Liver (tissue), 9 donors: ENCODE data around the gene DEFB118. TPM values are rescaled to one million over a fixed set of nuclear protein-coding genes. Genes with fewer than 3 reads are reported as not detected.

Source experiments
- DNase-seq: peaks from one replicate; pipeline ENCODE4 v3.0.0-alpha.2; 2017; ENCODE audit warnings: low spot score
- H3K27ac ChIP-seq, 2 donors: one replicate each; pipeline ENCODE4 v1.7.0; 2013; ENCODE audit warnings: inconsistent platforms in 2 of 2, low read length in 2 of 2, control low read depth in 1 of 2, low read depth in 1 of 2, mild to moderate bottlenecking in 1 of 2
- H3K27me3 ChIP-seq, 4 donors: one replicate each; pipeline versions ENCODE4 v1.6.1 to v1.7.0; 2013; ENCODE audit warnings: low read length in 3 of 4, inconsistent platforms in 1 of 4, mild to moderate bottlenecking in 1 of 4, moderate library complexity in 1 of 4; ENCODE audit not compliant: control insufficient read depth in 4 of 4, insufficient read depth in 4 of 4
- H3K36me3 ChIP-seq, 4 donors: one replicate each; pipeline versions ENCODE4 v1.6.1 to v1.7.0; 2013; ENCODE audit warnings: low read length in 3 of 4, mild to moderate bottlenecking in 3 of 4, low read depth in 1 of 4, moderate library complexity in 1 of 4; ENCODE audit not compliant: control insufficient read depth in 4 of 4, insufficient read depth in 3 of 4
- H3K4me1 ChIP-seq, 4 donors: one replicate each; pipeline versions ENCODE4 v1.6.1 to v1.7.0; 2013; ENCODE audit warnings: low read length in 3 of 4, mild to moderate bottlenecking in 3 of 4, moderate library complexity in 1 of 4; ENCODE audit not compliant: control insufficient read depth in 4 of 4, insufficient read depth in 4 of 4
- H3K4me3 ChIP-seq, 3 donors: one replicate each; pipeline versions ENCODE4 v1.6.1 to v1.7.0; 2013; ENCODE audit warnings: low read length in 3 of 3, control low read depth in 1 of 3, low read depth in 1 of 3, mild to moderate bottlenecking in 1 of 3
- H3K9ac ChIP-seq, 2 donors: one replicate each; pipeline ENCODE4 v1.7.0; 2013; ENCODE audit warnings: low read length in 2 of 2, mild to moderate bottlenecking in 2 of 2, moderate library complexity in 2 of 2, control low read depth in 1 of 2, low read depth in 1 of 2
- H3K9me3 ChIP-seq, 4 donors: one replicate each; pipeline versions ENCODE4 v1.6.1 to v1.7.0; 2013; ENCODE audit warnings: low read length in 3 of 4; ENCODE audit not compliant: control insufficient read depth in 4 of 4
- EGR1 ChIP-seq, 2 donors: IDR thresholded peaks; 2 replicates each; pipeline ENCODE4 v1.6.1; 2016 to 2018; ENCODE audit warnings: antibody characterized with exemption in 2 of 2, low read depth in 2 of 2
- FOXA1 ChIP-seq: IDR thresholded peaks from 2 replicates; pipeline ENCODE4 v1.6.1; 2016; ENCODE audit warnings: antibody characterized with exemption
- FOXA2 ChIP-seq: IDR thresholded peaks from 2 replicates; pipeline ENCODE4 v1.6.1; 2016; ENCODE audit warnings: antibody characterized with exemption
- GABPA ChIP-seq, 2 donors: IDR thresholded peaks in 1 of 2; conservative IDR thresholded peaks in 1 of 2; 2 replicates each; pipeline ENCODE4 v1.6.1; 2016; ENCODE audit warnings: antibody characterized with exemption in 2 of 2, mild to moderate bottlenecking in 1 of 2, moderate library complexity in 1 of 2
- HNF4A ChIP-seq, 2 donors: conservative IDR thresholded peaks; 2 replicates each; pipeline ENCODE4 v1.6.1; 2016; ENCODE audit warnings: antibody characterized with exemption in 2 of 2, mild to moderate bottlenecking in 2 of 2
- HNF4G ChIP-seq: IDR thresholded peaks from 2 replicates; pipeline ENCODE4 v1.6.1; 2016; ENCODE audit warnings: antibody characterized with exemption
- JUND ChIP-seq, 2 donors: IDR thresholded peaks; 2 replicates each; pipeline ENCODE4 v1.6.1; 2016; ENCODE audit warnings: antibody characterized with exemption in 2 of 2
- NR2F2 ChIP-seq: IDR thresholded peaks from 2 replicates; pipeline ENCODE4 v1.6.1; 2016; ENCODE audit warnings: antibody characterized with exemption
- RAD21 ChIP-seq, 2 donors: IDR thresholded peaks; 2 replicates each; pipeline ENCODE4 v1.6.1; 2016; ENCODE audit warnings: antibody characterized with exemption in 2 of 2, mild to moderate bottlenecking in 2 of 2
- RXRA ChIP-seq, 2 donors: IDR thresholded peaks; 2 replicates each; pipeline ENCODE4 v1.6.1; 2017 to 2018; ENCODE audit warnings: antibody characterized with exemption in 2 of 2, mild to moderate bottlenecking in 1 of 2
- SP1 ChIP-seq: IDR thresholded peaks from 2 replicates; pipeline ENCODE4 v1.6.1; 2018; ENCODE audit warnings: antibody characterized with exemption, mild to moderate bottlenecking
- TAF1 ChIP-seq: conservative IDR thresholded peaks from 2 replicates; pipeline ENCODE4 v1.6.1; 2016; ENCODE audit warnings: antibody characterized with exemption, mild to moderate bottlenecking
- YY1 ChIP-seq: IDR thresholded peaks from 2 replicates; pipeline ENCODE4 v1.6.1; 2016; ENCODE audit warnings: antibody characterized with exemption, mild to moderate bottlenecking
- polyA plus RNA-seq, 2 donors: library from polyadenylated mRNA; stranded (reverse) in 1 of 2; unstranded in 1 of 2; fragments of 200-250 nt in 1 of 2; fragments of >200 nt in 1 of 2; fragmentation: Nextera tagmentation in 1 of 2; extraction: Ambion mirVana in 1 of 2; gene quantifications; one replicate each; pipeline versions ENCODE4 v1.2.1 to v1.2.3, GENCODE V29; 2013 to 2015
- total RNA-seq, 2 donors: library from RNA; depleted of rRNA; stranded (reverse); fragments of >200 nt; gene quantifications; one replicate each; pipeline ENCODE4 v1.2.3, GENCODE V29; 2014
- TF ChIP-seq, protein P1 (sequence below): IDR thresholded peaks from 2 replicates; pipeline ENCODE4 v1.6.1; 2016; ENCODE audit warnings: antibody characterized with exemption
- TF ChIP-seq, protein P2 (sequence below): IDR thresholded peaks from 2 replicates; pipeline ENCODE4 v1.6.1; 2016; ENCODE audit warnings: antibody characterized with exemption
- TF ChIP-seq, protein P3 (sequence below): IDR thresholded peaks from 2 replicates; pipeline ENCODE4 v1.6.1; 2016; ENCODE audit warnings: antibody characterized with exemption, mild to moderate bottlenecking
- TF ChIP-seq, protein P4 (sequence below): fragments of 150-350 bp; IDR thresholded peaks from 2 replicates; pipeline ENCODE4 v1.5.1; 2017; ENCODE audit warnings: improper control_type of control experiment, low read depth, low read length; ENCODE audit not compliant: missing input control
- TF ChIP-seq, protein P5 (sequence below): IDR thresholded peaks from 2 replicates; pipeline ENCODE4 v1.6.1; 2016; ENCODE audit warnings: antibody characterized with exemption
- donor health status: healthy.
- donor health status: healthy.
- donor health status: healthy.
- donor health status: healthy.
- donor health status: healthy.

Gene DEFB118
- total and polyA plus RNA-seq, 4 donors: not detected

DNA sequence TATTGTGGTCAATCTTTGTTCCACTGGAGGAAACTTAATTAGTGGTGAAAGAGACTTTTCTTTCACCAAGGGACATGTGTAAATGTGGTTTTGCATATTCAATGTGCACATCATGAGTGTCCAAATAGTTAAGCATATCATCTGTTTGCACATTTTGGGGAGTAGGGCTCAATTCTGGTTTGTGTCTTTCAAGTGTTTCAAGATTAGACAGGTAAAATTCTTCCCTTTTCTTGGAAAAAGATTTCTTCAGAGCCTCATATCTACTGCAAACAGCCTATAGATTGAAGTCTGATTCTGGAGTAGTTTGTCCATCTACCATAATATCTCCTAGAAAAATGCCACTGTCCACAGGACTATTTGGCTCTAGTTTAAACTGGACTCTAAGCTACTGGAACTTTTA, 26.9 kb upstream of the DEFB118 start:
- Histone ChIP-seq H3K4me1 (no peaks in the 10 kb centered on the region), H3K9ac (no peak overlapping the region), H3K27ac (no peak overlapping the region), H3K27me3 (peaks cover 0 to 3% (median 0%) of the 10 kb centered on the region in 4 donors), H3K36me3 (no peaks in the 10 kb centered on the region), H3K4me3 (no peak overlapping the region), H3K9me3 (peaks cover 0 to 3% (median 0%) of the 10 kb centered on the region in 4 donors)
- TF ChIP-seq, protein P1, sequence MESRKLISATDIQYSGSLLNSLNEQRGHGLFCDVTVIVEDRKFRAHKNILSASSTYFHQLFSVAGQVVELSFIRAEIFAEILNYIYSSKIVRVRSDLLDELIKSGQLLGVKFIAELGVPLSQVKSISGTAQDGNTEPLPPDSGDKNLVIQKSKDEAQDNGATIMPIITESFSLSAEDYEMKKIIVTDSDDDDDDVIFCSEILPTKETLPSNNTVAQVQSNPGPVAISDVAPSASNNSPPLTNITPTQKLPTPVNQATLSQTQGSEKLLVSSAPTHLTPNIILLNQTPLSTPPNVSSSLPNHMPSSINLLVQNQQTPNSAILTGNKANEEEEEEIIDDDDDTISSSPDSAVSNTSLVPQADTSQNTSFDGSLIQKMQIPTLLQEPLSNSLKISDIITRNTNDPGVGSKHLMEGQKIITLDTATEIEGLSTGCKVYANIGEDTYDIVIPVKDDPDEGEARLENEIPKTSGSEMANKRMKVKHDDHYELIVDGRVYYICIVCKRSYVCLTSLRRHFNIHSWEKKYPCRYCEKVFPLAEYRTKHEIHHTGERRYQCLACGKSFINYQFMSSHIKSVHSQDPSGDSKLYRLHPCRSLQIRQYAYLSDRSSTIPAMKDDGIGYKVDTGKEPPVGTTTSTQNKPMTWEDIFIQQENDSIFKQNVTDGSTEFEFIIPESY: no peak
- no peak for TF ChIP-seq SP1
- TF ChIP-seq, protein P2, sequence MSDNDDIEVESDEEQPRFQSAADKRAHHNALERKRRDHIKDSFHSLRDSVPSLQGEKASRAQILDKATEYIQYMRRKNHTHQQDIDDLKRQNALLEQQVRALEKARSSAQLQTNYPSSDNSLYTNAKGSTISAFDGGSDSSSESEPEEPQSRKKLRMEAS: no peak
- TF ChIP-seq GABPA (IDR thresholded peaks at IDR 0.05 in 1 of 2, conservative IDR thresholded peaks at IDR 0.05 in 1 of 2): no peak
- no peak for TF ChIP-seq RXRA (IDR thresholded peaks at IDR 0.05)
- no peak for TF ChIP-seq HNF4G
- no peak for TF ChIP-seq FOXA2
- TF ChIP-seq, protein P3, sequence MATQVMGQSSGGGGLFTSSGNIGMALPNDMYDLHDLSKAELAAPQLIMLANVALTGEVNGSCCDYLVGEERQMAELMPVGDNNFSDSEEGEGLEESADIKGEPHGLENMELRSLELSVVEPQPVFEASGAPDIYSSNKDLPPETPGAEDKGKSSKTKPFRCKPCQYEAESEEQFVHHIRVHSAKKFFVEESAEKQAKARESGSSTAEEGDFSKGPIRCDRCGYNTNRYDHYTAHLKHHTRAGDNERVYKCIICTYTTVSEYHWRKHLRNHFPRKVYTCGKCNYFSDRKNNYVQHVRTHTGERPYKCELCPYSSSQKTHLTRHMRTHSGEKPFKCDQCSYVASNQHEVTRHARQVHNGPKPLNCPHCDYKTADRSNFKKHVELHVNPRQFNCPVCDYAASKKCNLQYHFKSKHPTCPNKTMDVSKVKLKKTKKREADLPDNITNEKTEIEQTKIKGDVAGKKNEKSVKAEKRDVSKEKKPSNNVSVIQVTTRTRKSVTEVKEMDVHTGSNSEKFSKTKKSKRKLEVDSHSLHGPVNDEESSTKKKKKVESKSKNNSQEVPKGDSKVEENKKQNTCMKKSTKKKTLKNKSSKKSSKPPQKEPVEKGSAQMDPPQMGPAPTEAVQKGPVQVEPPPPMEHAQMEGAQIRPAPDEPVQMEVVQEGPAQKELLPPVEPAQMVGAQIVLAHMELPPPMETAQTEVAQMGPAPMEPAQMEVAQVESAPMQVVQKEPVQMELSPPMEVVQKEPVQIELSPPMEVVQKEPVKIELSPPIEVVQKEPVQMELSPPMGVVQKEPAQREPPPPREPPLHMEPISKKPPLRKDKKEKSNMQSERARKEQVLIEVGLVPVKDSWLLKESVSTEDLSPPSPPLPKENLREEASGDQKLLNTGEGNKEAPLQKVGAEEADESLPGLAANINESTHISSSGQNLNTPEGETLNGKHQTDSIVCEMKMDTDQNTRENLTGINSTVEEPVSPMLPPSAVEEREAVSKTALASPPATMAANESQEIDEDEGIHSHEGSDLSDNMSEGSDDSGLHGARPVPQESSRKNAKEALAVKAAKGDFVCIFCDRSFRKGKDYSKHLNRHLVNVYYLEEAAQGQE: no peak
- no peak for TF ChIP-seq RAD21 (IDR thresholded peaks at IDR 0.05)
- no peak for TF ChIP-seq FOXA1
- no peak for TF ChIP-seq JUND (IDR thresholded peaks at IDR 0.05)
- TF ChIP-seq, protein P4, sequence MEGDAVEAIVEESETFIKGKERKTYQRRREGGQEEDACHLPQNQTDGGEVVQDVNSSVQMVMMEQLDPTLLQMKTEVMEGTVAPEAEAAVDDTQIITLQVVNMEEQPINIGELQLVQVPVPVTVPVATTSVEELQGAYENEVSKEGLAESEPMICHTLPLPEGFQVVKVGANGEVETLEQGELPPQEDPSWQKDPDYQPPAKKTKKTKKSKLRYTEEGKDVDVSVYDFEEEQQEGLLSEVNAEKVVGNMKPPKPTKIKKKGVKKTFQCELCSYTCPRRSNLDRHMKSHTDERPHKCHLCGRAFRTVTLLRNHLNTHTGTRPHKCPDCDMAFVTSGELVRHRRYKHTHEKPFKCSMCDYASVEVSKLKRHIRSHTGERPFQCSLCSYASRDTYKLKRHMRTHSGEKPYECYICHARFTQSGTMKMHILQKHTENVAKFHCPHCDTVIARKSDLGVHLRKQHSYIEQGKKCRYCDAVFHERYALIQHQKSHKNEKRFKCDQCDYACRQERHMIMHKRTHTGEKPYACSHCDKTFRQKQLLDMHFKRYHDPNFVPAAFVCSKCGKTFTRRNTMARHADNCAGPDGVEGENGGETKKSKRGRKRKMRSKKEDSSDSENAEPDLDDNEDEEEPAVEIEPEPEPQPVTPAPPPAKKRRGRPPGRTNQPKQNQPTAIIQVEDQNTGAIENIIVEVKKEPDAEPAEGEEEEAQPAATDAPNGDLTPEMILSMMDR: no peak
- no peak for TF ChIP-seq YY1
- TF ChIP-seq, protein P5, sequence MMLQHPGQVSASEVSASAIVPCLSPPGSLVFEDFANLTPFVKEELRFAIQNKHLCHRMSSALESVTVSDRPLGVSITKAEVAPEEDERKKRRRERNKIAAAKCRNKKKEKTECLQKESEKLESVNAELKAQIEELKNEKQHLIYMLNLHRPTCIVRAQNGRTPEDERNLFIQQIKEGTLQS: no peak
- no peak for TF ChIP-seq HNF4A (conservative IDR thresholded peaks at IDR 0.05)
- no peak for TF ChIP-seq EGR1 (IDR thresholded peaks at IDR 0.05; ENCODE audit: low read depth in 2 of 2)
- no peak for TF ChIP-seq TAF1
- no peak for TF ChIP-seq NR2F2
- DNase-seq: no peak
